ENCODE measurements around the gene CCNK.

The CCNK gene

GRCh38 chr14:99550387-99550992 lies 69.3 kb downstream of the CCNK start:
- H3K4me3 ChIP-seq (ENCODE audit: low read depth, low read length) = no peak overlapping the region
- in situ Hi-C loops (cut with HindIII; ENCODE audit: low sequenced_read_pairs) = no loop called here
- TF ChIP-seq, protein P1, sequence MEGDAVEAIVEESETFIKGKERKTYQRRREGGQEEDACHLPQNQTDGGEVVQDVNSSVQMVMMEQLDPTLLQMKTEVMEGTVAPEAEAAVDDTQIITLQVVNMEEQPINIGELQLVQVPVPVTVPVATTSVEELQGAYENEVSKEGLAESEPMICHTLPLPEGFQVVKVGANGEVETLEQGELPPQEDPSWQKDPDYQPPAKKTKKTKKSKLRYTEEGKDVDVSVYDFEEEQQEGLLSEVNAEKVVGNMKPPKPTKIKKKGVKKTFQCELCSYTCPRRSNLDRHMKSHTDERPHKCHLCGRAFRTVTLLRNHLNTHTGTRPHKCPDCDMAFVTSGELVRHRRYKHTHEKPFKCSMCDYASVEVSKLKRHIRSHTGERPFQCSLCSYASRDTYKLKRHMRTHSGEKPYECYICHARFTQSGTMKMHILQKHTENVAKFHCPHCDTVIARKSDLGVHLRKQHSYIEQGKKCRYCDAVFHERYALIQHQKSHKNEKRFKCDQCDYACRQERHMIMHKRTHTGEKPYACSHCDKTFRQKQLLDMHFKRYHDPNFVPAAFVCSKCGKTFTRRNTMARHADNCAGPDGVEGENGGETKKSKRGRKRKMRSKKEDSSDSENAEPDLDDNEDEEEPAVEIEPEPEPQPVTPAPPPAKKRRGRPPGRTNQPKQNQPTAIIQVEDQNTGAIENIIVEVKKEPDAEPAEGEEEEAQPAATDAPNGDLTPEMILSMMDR (IDR thresholded peaks at IDR 0.05; ENCODE audit: low read depth, low read length, missing control alignments) = no peak
- no peak for DNase-seq (ENCODE audit: low read depth)

GRCh38 chr14:99551034-99551922 lies 70.1 kb downstream of the CCNK start:
- DNase-seq (ENCODE audit: low read depth) = no peak
- TF ChIP-seq, protein P1 (IDR thresholded peaks at IDR 0.05; ENCODE audit: low read depth, low read length, missing control alignments) = no peak
- in situ Hi-C loops (cut with HindIII; ENCODE audit: low sequenced_read_pairs) = no loop called here
- no peak overlapping the region for H3K4me3 ChIP-seq (ENCODE audit: low read depth, low read length)

GRCh38 chr14:99552021-99552553 lies 70.9 kb downstream of the CCNK start:
- no peak for DNase-seq (ENCODE audit: low read depth)
- no peak overlapping the region for H3K4me3 ChIP-seq (ENCODE audit: low read depth, low read length)
- in situ Hi-C loops (cut with HindIII; ENCODE audit: low sequenced_read_pairs) = no loop called here
- TF ChIP-seq, protein P1 (IDR thresholded peaks at IDR 0.05; ENCODE audit: low read depth, low read length, missing control alignments) = no peak

GRCh38 chr14:99552572-99553216 lies 71.5 kb downstream of the CCNK start:
- no peak for DNase-seq (ENCODE audit: low read depth)
- TF ChIP-seq, protein P1 (IDR thresholded peaks at IDR 0.05; ENCODE audit: low read depth, low read length, missing control alignments) = no peak
- H3K4me3 ChIP-seq (ENCODE audit: low read depth, low read length) = no peak overlapping the region
- in situ Hi-C loops (cut with HindIII; ENCODE audit: low sequenced_read_pairs) = no loop called here

GRCh38 chr14:99554184-99554583 lies 73.0 kb downstream of the CCNK start:
- H3K4me3 ChIP-seq (ENCODE audit: low read depth, low read length) = no peak overlapping the region
- in situ Hi-C loops (cut with HindIII; ENCODE audit: low sequenced_read_pairs) = no loop called here
- TF ChIP-seq, protein P1 (IDR thresholded peaks at IDR 0.05; ENCODE audit: low read depth, low read length, missing control alignments) = no peak
- no peak for DNase-seq (ENCODE audit: low read depth)

DNA sequence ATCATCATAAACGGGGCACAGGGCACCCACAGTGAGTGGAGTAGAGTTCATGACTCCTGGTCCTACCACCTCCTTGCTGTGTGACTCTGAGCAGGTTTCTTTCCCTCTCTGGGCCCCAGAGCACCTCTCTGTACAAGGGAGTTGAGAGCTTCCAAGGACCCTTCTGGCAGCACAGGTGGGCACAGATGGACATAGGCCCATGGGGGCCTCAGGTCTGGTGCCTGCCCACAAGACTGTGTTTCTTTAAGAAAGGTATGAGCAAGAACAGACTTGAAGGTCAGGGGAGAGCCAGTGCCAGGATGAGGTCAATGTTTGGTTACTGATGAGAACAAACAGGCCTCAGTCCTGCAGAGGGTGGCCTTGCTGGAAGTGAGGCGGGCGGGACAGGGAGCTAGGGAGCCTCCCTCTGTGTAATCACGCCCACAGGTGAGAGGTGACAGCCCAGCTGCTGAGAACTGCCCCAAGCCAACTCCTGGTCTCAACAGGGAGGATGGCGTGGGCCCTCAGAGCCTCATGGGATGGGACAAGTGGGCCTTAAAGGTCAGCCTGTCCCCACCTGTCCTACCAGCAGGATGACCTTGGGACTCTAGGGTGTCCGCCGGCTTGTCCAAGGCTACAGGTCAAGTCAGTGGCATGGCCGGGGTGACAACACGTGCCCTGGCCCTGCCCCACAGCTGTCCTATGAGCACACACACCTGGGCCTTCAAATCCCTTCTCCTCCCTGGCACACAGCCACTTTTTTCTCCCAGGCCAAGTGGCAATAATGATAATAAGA lies 73.7 kb downstream of the CCNK start:
- TF ChIP-seq, protein P1 (IDR thresholded peaks at IDR 0.05; ENCODE audit: low read depth, low read length, missing control alignments) = no peak
- in situ Hi-C loops (cut with HindIII; ENCODE audit: low sequenced_read_pairs) = no loop called here
- no peak overlapping the region for H3K4me3 ChIP-seq (ENCODE audit: low read depth, low read length)
- no peak for DNase-seq (ENCODE audit: low read depth)
